T1000 (cell line): ENCODE data around the gene IRF8.
"Not testable (repeated sequence)": the region's sequence is repeated elsewhere in the genome, so short reads cannot be mapped to it uniquely, and the experiment has no call there.

Source experiments
- DNase-seq: peaks from one replicate; lab custom pipeline; 2025; ENCODE audit warnings: mixed read lengths; lab: John Stamatoyannopoulos, UW

The IRF8 gene

GRCh38 chr16:85898521-85899442 lies at the start of gene IRF8:
Gene IRF8, plus strand, starts transcription at chr16:85899162. Its CDS starts 3,854 bp downstream, at chr16:85903016.
- no peak for DNase-seq

- DNase-seq, result no peak
Observed at GRCh38 chr16:85849388-85849787, 49.6 kb upstream of the IRF8 start.

GRCh38 chr16:85850344-85850880 lies 48.5 kb upstream of the IRF8 start:
- no peak for DNase-seq

GRCh38 chr16:85851034-85851785 lies 47.8 kb upstream of the IRF8 start:
- no peak for DNase-seq

- DNase-seq, result no peak
Observed at GRCh38 chr16:85853547-85854545, 45.1 kb upstream of the IRF8 start.

GRCh38 chr16:85854935-85855334 lies 44.0 kb upstream of the IRF8 start:
- no peak for DNase-seq

- DNase-seq, result no peak
Observed at GRCh38 chr16:85856079-85856478, 42.9 kb upstream of the IRF8 start.

GRCh38 chr16:85856585-85856984 lies 42.4 kb upstream of the IRF8 start:
- DNase-seq, result no peak

- no peak for DNase-seq
Observed at GRCh38 chr16:85857406-85857805, 41.6 kb upstream of the IRF8 start.

GRCh38 chr16:85858571-85858970 lies 40.4 kb upstream of the IRF8 start:
- DNase-seq, result not testable (repeated sequence)

GRCh38 chr16:85858984-85859817 lies 39.8 kb upstream of the IRF8 start:
- no peak for DNase-seq

- no peak for DNase-seq
Observed at GRCh38 chr16:85859818-85860125, 39.2 kb upstream of the IRF8 start.

GRCh38 chr16:85860413-85861094 lies 38.4 kb upstream of the IRF8 start:
- DNase-seq, result no peak

GRCh38 chr16:85861095-85861825 lies 37.7 kb upstream of the IRF8 start:
- DNase-seq, result no peak

- no peak for DNase-seq
Observed at GRCh38 chr16:85862476-85863383, 36.2 kb upstream of the IRF8 start.

- no peak for DNase-seq
Observed at GRCh38 chr16:85863384-85863774, 35.6 kb upstream of the IRF8 start.

- DNase-seq, result no peak
Observed at GRCh38 chr16:85864965-85865364, 34.0 kb upstream of the IRF8 start.

- DNase-seq, result no peak
Observed at GRCh38 chr16:85867189-85867588, 31.8 kb upstream of the IRF8 start.
